ENCODE data around the gene ZNF438. TPM values are rescaled to one million over a fixed set of nuclear protein-coding genes. Genes with fewer than 3 reads are reported as not detected.

The ZNF438 gene
- total RNA-seq, 2 donors from 2014 or later, result 10.6 to 14.5 TPM

- ATAC-seq (ENCODE audit: insufficient number of reproducible peaks, low FRiP score, low read depth), result no peak
- no peaks in the 10 kb centered on the region for H3K36me3 ChIP-seq
- TF ChIP-seq CTCF (IDR thresholded peaks at IDR 0.05), result no peak
- no peaks in the 10 kb centered on the region for H3K27me3 ChIP-seq (replicated peaks; ENCODE audit: insufficient read depth)
- DNase-seq (ENCODE audit: low spot score), result no peak
- no peak overlapping the region for H3K4me3 ChIP-seq
- no peaks in the 10 kb centered on the region for H3K9me3 ChIP-seq
- no peak overlapping the region for H3K27ac ChIP-seq
- H3K4me1 ChIP-seq (ENCODE audit: control insufficient read depth in 1 of 2, low read depth in 2 of 2), result peaks cover 5 to 9% of the 10 kb centered on the region in 2 donors
These were observed 178.6 kb downstream of the ZNF438 start for GRCh38 chr10:30853066-30853465.

GRCh38 chr10:30850776-30851175, 180.9 kb downstream of the ZNF438 start:
- no peak overlapping the region for H3K27ac ChIP-seq
- TF ChIP-seq CTCF (IDR thresholded peaks at IDR 0.05), result no peak
- no peaks in the 10 kb centered on the region for H3K9me3 ChIP-seq
- DNase-seq (ENCODE audit: low spot score) (no peak), ATAC-seq (ENCODE audit: insufficient number of reproducible peaks, low FRiP score, low read depth) (no peak)
- H3K4me1 ChIP-seq (ENCODE audit: control insufficient read depth in 1 of 2, low read depth in 2 of 2), result peaks cover 0 to 5% of the 10 kb centered on the region in 2 donors
- no peaks in the 10 kb centered on the region for H3K27me3 ChIP-seq (replicated peaks; ENCODE audit: insufficient read depth)
- H3K4me3 ChIP-seq, result no peak overlapping the region
- no peaks in the 10 kb centered on the region for H3K36me3 ChIP-seq

GRCh38 chr10:30849231-30850035, 182.2 kb downstream of the ZNF438 start:
- Histone ChIP-seq H3K36me3 (no peaks in the 10 kb centered on the region), H3K27me3 (replicated peaks; ENCODE audit: insufficient read depth) (no peaks in the 10 kb centered on the region), H3K4me3 (no peak overlapping the region), H3K4me1 (ENCODE audit: control insufficient read depth in 1 of 2, low read depth in 2 of 2) (peaks cover 0 to 5% of the 10 kb centered on the region in 2 donors), H3K9me3 (no peaks in the 10 kb centered on the region), H3K27ac (no peak overlapping the region)
- TF ChIP-seq CTCF (IDR thresholded peaks at IDR 0.05), result no peak
- DNase-seq (ENCODE audit: low spot score) (no peak), ATAC-seq (ENCODE audit: insufficient number of reproducible peaks, low FRiP score, low read depth) (no peak)

- H3K36me3 ChIP-seq, result no peaks in the 10 kb centered on the region
These were observed 183.2 kb downstream of the ZNF438 start for GRCh38 chr10:30848396-30849032.

More at GRCh38 chr10:30848396-30849032, 183.2 kb downstream of the ZNF438 start:
- Histone ChIP-seq H3K27me3 (replicated peaks; ENCODE audit: insufficient read depth) (no peaks in the 10 kb centered on the region), H3K27ac (no peak overlapping the region), H3K4me3 (no peak overlapping the region), H3K4me1 (ENCODE audit: control insufficient read depth in 1 of 2, low read depth in 2 of 2) (peaks cover 0 to 5% of the 10 kb centered on the region in 2 donors), H3K9me3 (no peaks in the 10 kb centered on the region)
- no peak for ATAC-seq (ENCODE audit: insufficient number of reproducible peaks, low FRiP score, low read depth)
- DNase-seq (ENCODE audit: low spot score), result no peak
- TF ChIP-seq CTCF (IDR thresholded peaks at IDR 0.05), result no peak
